Right lobe of liver (tissue), 6 donors: ENCODE measurements around the gene CNTN5. TPM values are rescaled to one million over a fixed set of nuclear protein-coding genes. Genes with fewer than 3 reads are reported as not detected.

Experiments used
- ATAC-seq, 4 donors: fragments of 200-7000 bp; cut with Tn5 transposase; one replicate each; pipeline ENCODE4 v1.9.1; 2020; ENCODE audit warnings: mild to moderate bottlenecking in 4 of 4, moderate library complexity in 4 of 4
- DNase-seq, 3 donors: peaks; one replicate each; pipeline ENCODE4 v3.0.0-alpha.2; 2020
- H3K27ac ChIP-seq, 3 donors: fragments of 200-600 bp; one replicate each; pipeline ENCODE4 v1.8.0; 2022
- H3K27me3 ChIP-seq, 2 donors: fragments of 200-600 bp; one replicate each; pipeline ENCODE4 v1.8.0; 2022
- H3K36me3 ChIP-seq, 4 donors: fragments of 200-600 bp; sonication (generic) in 1 of 4; one replicate each; pipeline versions ENCODE4 v1.5.1 to v1.8.0; 2017 to 2022; ENCODE audit warnings: control low read depth in 1 of 4
- H3K4me1 ChIP-seq, 4 donors: fragments of 200-600 bp; sonication (generic) in 1 of 4; one replicate each; pipeline versions ENCODE4 v1.5.1 to v1.8.0; 2017 to 2022; ENCODE audit warnings: control low read depth in 1 of 4
- H3K4me3 ChIP-seq, 3 donors: fragments of 200-600 bp; one replicate each; pipeline ENCODE4 v1.8.0; 2022
- H3K9me3 ChIP-seq, 4 donors: fragments of 200-600 bp; sonication (generic) in 1 of 4; one replicate each; pipeline versions ENCODE4 v1.5.1 to v1.8.0; 2017 to 2022; ENCODE audit warnings: control low read depth in 1 of 4
- CTCF ChIP-seq, 4 donors: fragments of 200-600 bp in 3 of 4; fragments of 450-650 bp in 1 of 4; IDR thresholded peaks; one replicate each; pipeline versions ENCODE4 v1.5.1 to v1.8.0; 2016 to 2022; ENCODE audit warnings: antibody characterized with exemption in 4 of 4, mild to moderate bottlenecking in 2 of 4
- POLR2A ChIP-seq: fragments of 450-650 bp; IDR thresholded peaks from one replicate; pipeline ENCODE4 v1.6.1; 2017; ENCODE audit warnings: antibody characterized with exemption, mild to moderate bottlenecking
- WGBS: methylation state at CpG from one replicate; pipeline ENCODE4 v1.1.6; 2018; ENCODE audit warnings: low coverage, low lambda C conversion rate; ENCODE audit not compliant: insufficient coverage; ENCODE audit errors: missing lambda C conversion rate; 5-methylcytosine and 5-hydroxymethylcytosine counted together
- intact Hi-C, 2 donors: fragments of 100-400 bp; cut with DNase I; formaldehyde crosslinking; loops; one replicate each; pipeline versions ENCODE4 v1.11.2 to v1.14.1; 2022
- total RNA-seq, 6 experiments: library from RNA; depleted of rRNA in 2 of 6; stranded (reverse); fragments of >200 nt in 2 of 6; fragmentation: NEBNext Ultra II Directional in 3 of 6; extraction: Animal tissue kit (Norgen Biotek cat#: 25700) in 3 of 6; gene quantifications; one replicate each; pipeline versions ENCODE4 v1.1.0 to v1.2.4, GENCODE V29; 2016 to 2023
- donor health status: DM: no; HTN: yes; CAD: no.
- donor health status: DM: no; HTN: no; CAD: no.
- donor health status: DM: no; HTN: no; CAD: no.
- donor health status: DM: no; HTN: yes; CAD: no.
- donor health status: DM: no; HTN: yes; CAD: no.

CNTN5 gene
- total RNA-seq, 6 experiments from 2014 or later: 0.13 to 0.19 TPM; not detected in 4

GRCh38 chr11:100011697-100012096 is 990.9 kb downstream of the CNTN5 start:
- TF ChIP-seq CTCF (IDR thresholded peaks at IDR 0.05): no peak
- no peak for TF ChIP-seq POLR2A
- WGBS: 0% methylated on average over 1 of the region's 1 CpG
- Histone ChIP-seq H3K9me3 (no peaks in the 10 kb centered on the region), H3K27me3 (no peaks in the 10 kb centered on the region), H3K27ac (no peak overlapping the region), H3K4me3 (no peak overlapping the region), H3K36me3 (no peaks in the 10 kb centered on the region), H3K4me1 (no peaks in the 10 kb centered on the region)
- intact Hi-C loops: no loop called here
- DNase-seq: no peak
- ATAC-seq: no peak

GRCh38 chr11:100013011-100013410 is 992.3 kb downstream of the CNTN5 start:
- 33% methylated on average over 1 of the region's 1 CpG for WGBS
- intact Hi-C loops: no loop called here
- no peak for DNase-seq
- H3K27ac ChIP-seq: no peak overlapping the region
- no peak for ATAC-seq
- H3K9me3 ChIP-seq: no peaks in the 10 kb centered on the region
- no peaks in the 10 kb centered on the region for H3K27me3 ChIP-seq
- no peak overlapping the region for H3K4me3 ChIP-seq
- TF ChIP-seq CTCF (IDR thresholded peaks at IDR 0.05): no peak
- no peak for TF ChIP-seq POLR2A
- H3K4me1 ChIP-seq: no peaks in the 10 kb centered on the region
- no peaks in the 10 kb centered on the region for H3K36me3 ChIP-seq

- intact Hi-C loops: no loop called here
- H3K36me3 ChIP-seq: no peaks in the 10 kb centered on the region
- 80% methylated on average over 1 of the region's 1 CpG for WGBS
- H3K4me3 ChIP-seq: no peak overlapping the region
- H3K27me3 ChIP-seq: no peaks in the 10 kb centered on the region
- DNase-seq: no peak
- TF ChIP-seq CTCF (IDR thresholded peaks at IDR 0.05) (no peak), POLR2A (no peak)
- H3K4me1 ChIP-seq: no peaks in the 10 kb centered on the region
- ATAC-seq: no peak
- H3K9me3 ChIP-seq: no peaks in the 10 kb centered on the region
- no peak overlapping the region for H3K27ac ChIP-seq
Observed at GRCh38 chr11:100031973-100032372, 1011.2 kb downstream of the CNTN5 start.

GRCh38 chr11:100061006-100061405 is 1040.3 kb downstream of the CNTN5 start:
- TF ChIP-seq POLR2A (no peak), CTCF (IDR thresholded peaks at IDR 0.05) (no peak)
- no peaks in the 10 kb centered on the region for H3K27me3 ChIP-seq
- H3K9me3 ChIP-seq: no peaks in the 10 kb centered on the region
- DNase-seq (no peak), ATAC-seq (no peak)
- WGBS: 53% methylated on average over 9 of the region's 9 CpGs
- H3K4me3 ChIP-seq: no peak overlapping the region
- no peaks in the 10 kb centered on the region for H3K36me3 ChIP-seq
- no peak overlapping the region for H3K27ac ChIP-seq
- intact Hi-C loops: no loop called here
- H3K4me1 ChIP-seq: no peaks in the 10 kb centered on the region

GRCh38 chr11:100066399-100066798 is 1045.7 kb downstream of the CNTN5 start:
- no peak overlapping the region for H3K4me3 ChIP-seq

More at GRCh38 chr11:100066399-100066798, 1045.7 kb downstream of the CNTN5 start:
- DNase-seq: no peak
- H3K27me3 ChIP-seq: no peaks in the 10 kb centered on the region
- no peaks in the 10 kb centered on the region for H3K9me3 ChIP-seq
- no peak overlapping the region for H3K27ac ChIP-seq
- intact Hi-C loops: no loop called here
- WGBS: 55% methylated on average over 2 of the region's 2 CpGs
- ATAC-seq: no peak
- H3K4me1 ChIP-seq: no peaks in the 10 kb centered on the region
- TF ChIP-seq CTCF (IDR thresholded peaks at IDR 0.05) (no peak), POLR2A (no peak)
- no peaks in the 10 kb centered on the region for H3K36me3 ChIP-seq
